ENCODE measurements around the gene MRPL54.
"Not testable (repeated sequence)": the region's sequence is repeated elsewhere in the genome, so short reads cannot be mapped to it uniquely, and the experiment has no call there.

The MRPL54 gene

GRCh38 chr19:3808420-3809143 is 46.1 kb downstream of the MRPL54 start:
- H3K4me1 ChIP-seq (ENCODE audit: control insufficient read depth in 1 of 2, insufficient read depth in 2 of 2, low read length in 2 of 2), result peaks cover 5 to 13% of the 10 kb centered on the region in 2 donors
- peaks cover 0 to 7% of the 10 kb centered on the region in 2 donors for H3K27me3 ChIP-seq (ENCODE audit: control insufficient read depth in 1 of 2, insufficient read depth in 2 of 2, low read length in 2 of 2)
- no peak overlapping the region for H3K9ac ChIP-seq (ENCODE audit: low read depth in 1 of 2, low read length in 2 of 2)
- H3K27ac ChIP-seq (ENCODE audit: low read depth, low read length), result no peak overlapping the region
- H3K4me3 ChIP-seq (ENCODE audit: low read depth in 1 of 2, low read length in 2 of 2), result no peak overlapping the region
- H3K9me3 ChIP-seq (ENCODE audit: control insufficient read depth in 1 of 2, low read length in 2 of 2), result peaks cover 0 to 7% of the 10 kb centered on the region in 2 donors
- H3K36me3 ChIP-seq (ENCODE audit: control insufficient read depth in 1 of 2, insufficient read depth in 2 of 2, low read length in 2 of 2), result no peaks in the 10 kb centered on the region

GRCh38 chr19:3809881-3810707 is 47.6 kb downstream of the MRPL54 start:
- Histone ChIP-seq H3K27ac (ENCODE audit: low read depth, low read length) (no peak overlapping the region), H3K4me1 (ENCODE audit: control insufficient read depth in 1 of 2, insufficient read depth in 2 of 2, low read length in 2 of 2) (peaks cover 5 to 16% of the 10 kb centered on the region in 2 donors), H3K36me3 (ENCODE audit: control insufficient read depth in 1 of 2, insufficient read depth in 2 of 2, low read length in 2 of 2) (no peaks in the 10 kb centered on the region), H3K27me3 (ENCODE audit: control insufficient read depth in 1 of 2, insufficient read depth in 2 of 2, low read length in 2 of 2) (peaks cover 0 to 7% of the 10 kb centered on the region in 2 donors), H3K9ac (ENCODE audit: low read depth in 1 of 2, low read length in 2 of 2) (no peak overlapping the region), H3K4me3 (ENCODE audit: low read depth in 1 of 2, low read length in 2 of 2) (no peak overlapping the region), H3K9me3 (ENCODE audit: control insufficient read depth in 1 of 2, low read length in 2 of 2) (peaks cover 0 to 7% of the 10 kb centered on the region in 2 donors)

- Histone ChIP-seq H3K9me3 (ENCODE audit: control insufficient read depth in 1 of 2, low read length in 2 of 2) (peaks cover 0 to 7% of the 10 kb centered on the region in 2 donors), H3K4me3 (ENCODE audit: low read depth in 1 of 2, low read length in 2 of 2) (no peak overlapping the region), H3K4me1 (ENCODE audit: control insufficient read depth in 1 of 2, insufficient read depth in 2 of 2, low read length in 2 of 2) (peaks cover 5 to 16% of the 10 kb centered on the region in 2 donors), H3K27ac (ENCODE audit: low read depth, low read length) (no peak overlapping the region), H3K27me3 (ENCODE audit: control insufficient read depth in 1 of 2, insufficient read depth in 2 of 2, low read length in 2 of 2) (peaks cover 0 to 7% of the 10 kb centered on the region in 2 donors), H3K36me3 (ENCODE audit: control insufficient read depth in 1 of 2, insufficient read depth in 2 of 2, low read length in 2 of 2) (no peaks in the 10 kb centered on the region), H3K9ac (ENCODE audit: low read depth in 1 of 2, low read length in 2 of 2) (no peak overlapping the region)
Measured at GRCh38 chr19:3810708-3811355, 48.4 kb downstream of the MRPL54 start.

GRCh38 chr19:3813473-3814392 is 51.3 kb downstream of the MRPL54 start:
- H3K9me3 ChIP-seq (ENCODE audit: control insufficient read depth in 1 of 2, low read length in 2 of 2), result no peaks in the 10 kb centered on the region
- H3K4me3 ChIP-seq (ENCODE audit: low read depth in 1 of 2, low read length in 2 of 2), result no peak overlapping the region
- H3K27me3 ChIP-seq (ENCODE audit: control insufficient read depth in 1 of 2, insufficient read depth in 2 of 2, low read length in 2 of 2), result no peaks in the 10 kb centered on the region
- no peak overlapping the region for H3K9ac ChIP-seq (ENCODE audit: low read depth in 1 of 2, low read length in 2 of 2)
- peaks cover 5 to 10% of the 10 kb centered on the region in 2 donors for H3K4me1 ChIP-seq (ENCODE audit: control insufficient read depth in 1 of 2, insufficient read depth in 2 of 2, low read length in 2 of 2)
- H3K27ac ChIP-seq (ENCODE audit: low read depth, low read length), result peak overlapping the region; percentile 20
- no peaks in the 10 kb centered on the region for H3K36me3 ChIP-seq (ENCODE audit: control insufficient read depth in 1 of 2, insufficient read depth in 2 of 2, low read length in 2 of 2)

GRCh38 chr19:3814648-3815047 is 52.2 kb downstream of the MRPL54 start:
- no peak overlapping the region for H3K4me3 ChIP-seq (ENCODE audit: low read depth in 1 of 2, low read length in 2 of 2)

GRCh38 chr19:3816148-3816547 is 53.7 kb downstream of the MRPL54 start:
- H3K9me3 ChIP-seq (ENCODE audit: control insufficient read depth in 1 of 2, low read length in 2 of 2); H3K36me3 ChIP-seq (ENCODE audit: control insufficient read depth in 1 of 2, insufficient read depth in 2 of 2, low read length in 2 of 2); H3K9ac ChIP-seq (ENCODE audit: low read depth in 1 of 2, low read length in 2 of 2); H3K27ac ChIP-seq (ENCODE audit: low read depth, low read length); H3K27me3 ChIP-seq (ENCODE audit: control insufficient read depth in 1 of 2, insufficient read depth in 2 of 2, low read length in 2 of 2); H3K4me3 ChIP-seq (ENCODE audit: low read depth in 1 of 2, low read length in 2 of 2): not testable (repeated sequence)
- H3K4me1 ChIP-seq (ENCODE audit: control insufficient read depth in 1 of 2, insufficient read depth in 2 of 2, low read length in 2 of 2), result peaks cover 5 to 12% of the 10 kb centered on the region in 2 donors

More at GRCh38 chr19:3814648-3815047, 52.2 kb downstream of the MRPL54 start:
- Histone ChIP-seq H3K9me3 (ENCODE audit: control insufficient read depth in 1 of 2, low read length in 2 of 2) (no peaks in the 10 kb centered on the region), H3K9ac (ENCODE audit: low read depth in 1 of 2, low read length in 2 of 2) (no peak overlapping the region), H3K27ac (ENCODE audit: low read depth, low read length) (no peak overlapping the region), H3K27me3 (ENCODE audit: control insufficient read depth in 1 of 2, insufficient read depth in 2 of 2, low read length in 2 of 2) (no peaks in the 10 kb centered on the region), H3K36me3 (ENCODE audit: control insufficient read depth in 1 of 2, insufficient read depth in 2 of 2, low read length in 2 of 2) (no peaks in the 10 kb centered on the region), H3K4me1 (ENCODE audit: control insufficient read depth in 1 of 2, insufficient read depth in 2 of 2, low read length in 2 of 2) (peaks cover 5 to 12% of the 10 kb centered on the region in 2 donors)

GRCh38 chr19:3816566-3817218 is 54.2 kb downstream of the MRPL54 start:
- H3K9me3 ChIP-seq (ENCODE audit: control insufficient read depth in 1 of 2, low read length in 2 of 2), result no peaks in the 10 kb centered on the region
- H3K36me3 ChIP-seq (ENCODE audit: control insufficient read depth in 1 of 2, insufficient read depth in 2 of 2, low read length in 2 of 2), result no peaks in the 10 kb centered on the region
- no peak overlapping the region for H3K4me3 ChIP-seq (ENCODE audit: low read depth in 1 of 2, low read length in 2 of 2)
- no peak overlapping the region for H3K27ac ChIP-seq (ENCODE audit: low read depth, low read length)
- H3K9ac ChIP-seq (ENCODE audit: low read depth in 1 of 2, low read length in 2 of 2), result no peak overlapping the region
- H3K4me1 ChIP-seq (ENCODE audit: control insufficient read depth in 1 of 2, insufficient read depth in 2 of 2, low read length in 2 of 2), result peaks cover 5 to 12% of the 10 kb centered on the region in 2 donors
- H3K27me3 ChIP-seq (ENCODE audit: control insufficient read depth in 1 of 2, insufficient read depth in 2 of 2, low read length in 2 of 2), result no peaks in the 10 kb centered on the region
